ENCODE results near the gene COCH.
"Not testable (repeated sequence)": the region's sequence is repeated elsewhere in the genome, so short reads cannot be mapped to it uniquely, and the experiment has no call there.

COCH gene

DNA sequence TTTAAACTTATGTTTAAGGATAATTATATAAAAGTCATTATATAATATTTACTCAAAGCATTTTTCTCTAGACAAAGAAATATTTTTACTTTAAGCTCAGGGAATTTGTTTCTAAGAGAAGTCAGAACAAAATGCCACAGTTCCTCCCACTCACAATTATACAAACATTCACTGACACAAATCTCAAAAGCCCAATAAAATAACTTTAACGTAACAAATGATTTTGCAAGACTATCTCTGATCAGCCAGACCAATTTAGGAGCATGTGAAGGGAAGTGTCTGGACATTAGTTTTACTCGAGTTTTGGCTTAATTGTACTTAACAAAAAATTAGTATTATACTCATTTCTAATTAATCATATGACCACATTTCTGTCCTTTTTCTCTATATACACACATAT lies 41.2 kb downstream of the COCH start:
- Mint-ChIP-seq H3K4me3 (no peak overlapping the region), H3K27me3 (ENCODE audit: low read depth) (no peaks in the 10 kb centered on the region), H3K36me3 (ENCODE audit: low read depth) (peaks cover 30% of the 10 kb centered on the region), H3K27ac (no peak overlapping the region), H3K4me1 (no peaks in the 10 kb centered on the region), H3K9me3 (no peaks in the 10 kb centered on the region)
- TF ChIP-seq, protein P1, sequence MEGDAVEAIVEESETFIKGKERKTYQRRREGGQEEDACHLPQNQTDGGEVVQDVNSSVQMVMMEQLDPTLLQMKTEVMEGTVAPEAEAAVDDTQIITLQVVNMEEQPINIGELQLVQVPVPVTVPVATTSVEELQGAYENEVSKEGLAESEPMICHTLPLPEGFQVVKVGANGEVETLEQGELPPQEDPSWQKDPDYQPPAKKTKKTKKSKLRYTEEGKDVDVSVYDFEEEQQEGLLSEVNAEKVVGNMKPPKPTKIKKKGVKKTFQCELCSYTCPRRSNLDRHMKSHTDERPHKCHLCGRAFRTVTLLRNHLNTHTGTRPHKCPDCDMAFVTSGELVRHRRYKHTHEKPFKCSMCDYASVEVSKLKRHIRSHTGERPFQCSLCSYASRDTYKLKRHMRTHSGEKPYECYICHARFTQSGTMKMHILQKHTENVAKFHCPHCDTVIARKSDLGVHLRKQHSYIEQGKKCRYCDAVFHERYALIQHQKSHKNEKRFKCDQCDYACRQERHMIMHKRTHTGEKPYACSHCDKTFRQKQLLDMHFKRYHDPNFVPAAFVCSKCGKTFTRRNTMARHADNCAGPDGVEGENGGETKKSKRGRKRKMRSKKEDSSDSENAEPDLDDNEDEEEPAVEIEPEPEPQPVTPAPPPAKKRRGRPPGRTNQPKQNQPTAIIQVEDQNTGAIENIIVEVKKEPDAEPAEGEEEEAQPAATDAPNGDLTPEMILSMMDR (IDR thresholded peaks at IDR 0.05; ENCODE audit: unreplicated experiment in 3 of 3) = no peak

DNA sequence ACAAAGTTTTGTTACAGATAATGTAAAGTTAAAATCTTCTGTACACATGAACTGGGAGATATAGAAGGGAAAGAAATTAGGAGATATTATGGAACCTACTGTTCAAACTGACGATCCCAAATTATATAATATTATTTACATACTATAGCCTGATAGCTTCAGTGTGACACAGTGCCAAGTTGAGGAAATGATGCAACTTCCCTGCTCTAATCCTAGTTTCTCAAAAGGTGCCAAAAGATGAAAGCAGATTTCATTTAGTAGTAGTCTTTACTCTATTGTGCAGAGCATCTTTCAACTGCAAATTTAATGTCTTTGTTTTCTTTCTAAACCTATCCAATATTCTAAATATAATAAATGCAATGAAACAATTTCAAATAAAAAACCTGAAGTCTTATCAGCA lies 46.9 kb downstream of the COCH start:
- Mint-ChIP-seq H3K9me3 (no peaks in the 10 kb centered on the region), H3K4me3 (no peak overlapping the region), H3K27ac (no peak overlapping the region), H3K4me1 (no peaks in the 10 kb centered on the region), H3K27me3 (ENCODE audit: low read depth) (no peaks in the 10 kb centered on the region), H3K36me3 (ENCODE audit: low read depth) (peaks cover 32% of the 10 kb centered on the region)
- TF ChIP-seq, protein P1 (IDR thresholded peaks at IDR 0.05; ENCODE audit: unreplicated experiment in 3 of 3) = no peak

DNA sequence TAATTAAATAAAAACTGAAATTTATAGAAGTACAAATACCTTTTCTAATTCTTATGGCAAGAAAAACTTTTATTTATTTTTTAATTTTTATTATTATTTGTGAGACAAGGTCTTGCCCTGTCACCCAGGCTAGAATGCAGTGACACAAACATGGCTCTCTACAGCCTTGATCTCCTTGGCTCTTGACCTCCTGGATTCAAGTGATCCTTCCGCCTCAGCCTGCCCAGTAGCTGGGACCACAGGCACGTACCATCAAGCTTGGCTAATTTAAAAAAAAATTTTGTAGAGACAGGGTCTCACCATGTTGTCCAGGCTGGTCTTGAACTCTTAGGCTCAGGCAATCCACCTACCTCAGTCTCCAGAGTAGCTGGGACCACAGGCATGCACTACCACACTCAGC lies 47.4 kb downstream of the COCH start:
- Mint-ChIP-seq H3K9me3 (no peaks in the 10 kb centered on the region), H3K36me3 (ENCODE audit: low read depth) (peaks cover 31% of the 10 kb centered on the region), H3K4me3 (no peak overlapping the region), H3K4me1 (no peaks in the 10 kb centered on the region), H3K27me3 (ENCODE audit: low read depth) (no peaks in the 10 kb centered on the region), H3K27ac (no peak overlapping the region)
- TF ChIP-seq, protein P1 (IDR thresholded peaks at IDR 0.05; ENCODE audit: unreplicated experiment in 3 of 3) = no peak

DNA sequence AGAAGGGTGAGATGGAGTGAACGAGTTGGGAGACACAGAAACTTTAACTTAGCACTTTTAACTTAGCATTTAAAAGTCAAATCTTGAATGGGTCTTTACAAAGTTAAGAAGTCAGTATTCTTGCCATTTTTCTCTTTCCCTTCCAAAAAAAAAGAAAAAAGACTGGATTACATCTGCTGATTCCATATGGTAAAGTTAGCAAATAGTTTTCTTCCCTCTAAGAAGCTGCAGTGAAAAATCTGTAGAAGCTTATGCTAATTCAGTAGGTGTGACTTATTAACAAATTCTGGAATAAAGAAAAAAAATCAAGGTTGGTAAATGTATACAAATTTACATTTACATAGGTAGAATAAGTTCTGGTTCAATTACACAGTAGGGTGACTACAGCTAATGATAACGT lies 50.9 kb downstream of the COCH start:
- no peak overlapping the region for H3K27ac Mint-ChIP-seq

DNA sequence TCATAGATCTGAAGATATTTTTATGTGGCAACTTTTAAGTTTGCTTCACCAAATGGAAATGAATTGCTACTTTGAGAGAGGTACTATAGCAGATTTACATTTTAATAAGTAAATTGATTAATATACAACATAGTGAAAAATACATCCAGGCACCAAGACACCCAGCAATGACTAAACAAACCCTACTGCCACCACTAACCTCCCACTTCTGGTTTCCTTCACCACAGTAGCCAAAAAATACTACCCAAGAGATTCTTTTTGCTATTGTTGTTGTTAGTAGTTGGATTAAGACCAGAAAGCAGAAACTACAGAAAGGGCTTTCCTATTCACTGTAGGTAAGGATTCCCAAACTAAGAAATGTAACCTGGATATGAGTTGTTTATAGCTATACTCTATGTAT lies 54.1 kb downstream of the COCH start:
- H3K9me3 Mint-ChIP-seq = no peaks in the 10 kb centered on the region
- H3K27me3 Mint-ChIP-seq (ENCODE audit: low read depth) = no peaks in the 10 kb centered on the region
- no peaks in the 10 kb centered on the region for H3K4me1 Mint-ChIP-seq
- no peak overlapping the region for H3K27ac Mint-ChIP-seq
- H3K4me3 Mint-ChIP-seq = no peak overlapping the region
- peaks cover 18% of the 10 kb centered on the region for H3K36me3 Mint-ChIP-seq (ENCODE audit: low read depth)
- TF ChIP-seq, protein P1 (IDR thresholded peaks at IDR 0.05; ENCODE audit: unreplicated experiment in 3 of 3) = no peak

More for the DNA sequence above, 50.9 kb downstream of the COCH start:
- H3K36me3 Mint-ChIP-seq (ENCODE audit: low read depth) = peaks cover 22% of the 10 kb centered on the region
- TF ChIP-seq, protein P1 (IDR thresholded peaks at IDR 0.05; ENCODE audit: unreplicated experiment in 3 of 3) = no peak
- H3K4me1 Mint-ChIP-seq = no peaks in the 10 kb centered on the region
- H3K27me3 Mint-ChIP-seq (ENCODE audit: low read depth) = no peaks in the 10 kb centered on the region
- H3K4me3 Mint-ChIP-seq = no peak overlapping the region
- H3K9me3 Mint-ChIP-seq = no peaks in the 10 kb centered on the region

DNA sequence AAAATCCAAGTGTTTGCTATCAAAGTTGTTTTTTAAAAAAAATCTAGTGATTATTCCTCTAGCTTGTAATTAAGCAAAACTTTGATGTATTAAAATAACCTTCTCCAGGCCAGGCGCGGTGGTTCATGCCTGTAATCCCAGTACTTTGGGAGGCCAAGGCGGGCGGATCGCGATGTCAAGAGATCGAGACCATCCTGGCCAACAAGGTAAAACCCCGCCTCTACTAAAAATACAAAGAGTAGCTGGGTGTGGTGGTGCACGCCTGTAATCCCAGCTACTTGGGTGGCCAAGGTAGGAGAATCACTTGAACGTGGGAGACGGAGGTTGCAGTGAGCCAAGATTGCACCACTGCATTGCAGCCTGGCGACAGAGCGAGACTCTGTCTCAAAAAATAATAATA lies 59.6 kb downstream of the COCH start:
- peaks cover 37% of the 10 kb centered on the region for H3K36me3 Mint-ChIP-seq (ENCODE audit: low read depth)
- not testable (repeated sequence) for H3K9me3 Mint-ChIP-seq; H3K4me3 Mint-ChIP-seq; H3K4me1 Mint-ChIP-seq; H3K27me3 Mint-ChIP-seq (ENCODE audit: low read depth); H3K27ac Mint-ChIP-seq

Data from nephron (organoid).